Activated effector memory CD4-positive, alpha-beta T cell treated with Interleukin-2 at 50 U/mL for 16 hours (primary cell): Measurements from ENCODE around the gene MYBPC3.

Experiments
- DNase-seq: peaks from one replicate; pipeline ENCODE4 v3.0.0-alpha.2; 2020

MYBPC3 gene

GRCh38 chr11:47383071-47383470 lies 30.6 kb upstream of the MYBPC3 start:
- DNase-seq: no peak

GRCh38 chr11:47380078-47380477 lies 27.6 kb upstream of the MYBPC3 start:
- no peak for DNase-seq

- DNase-seq: no peak
These were observed 26.8 kb upstream of the MYBPC3 start for GRCh38 chr11:47379317-47379716.

- no peak for DNase-seq
These were observed 26.3 kb upstream of the MYBPC3 start for GRCh38 chr11:47378836-47379170.

- no peak for DNase-seq
These were observed 25.7 kb upstream of the MYBPC3 start, which contains the start of gene SPI1 for GRCh38 chr11:47378010-47378835. Gene SPI1 (minus strand): TSS chr11:47378547. CDS start chr11:47378353, 194 bp downstream.

GRCh38 chr11:47377571-47378009 lies 25.1 kb upstream of the MYBPC3 start:
- no peak for DNase-seq

- no peak for DNase-seq
These were observed 24.2 kb upstream of the MYBPC3 start for GRCh38 chr11:47376525-47377371.

- no peak for DNase-seq
These were observed 23.6 kb upstream of the MYBPC3 start for GRCh38 chr11:47376107-47376524.

- no peak for DNase-seq
These were observed 23.1 kb upstream of the MYBPC3 start for GRCh38 chr11:47375546-47376085.

GRCh38 chr11:47375020-47375419 lies 22.5 kb upstream of the MYBPC3 start:
- no peak for DNase-seq

GRCh38 chr11:47374720-47375019 lies 22.2 kb upstream of the MYBPC3 start:
- no peak for DNase-seq

GRCh38 chr11:47373876-47374719 lies 21.6 kb upstream of the MYBPC3 start:
- DNase-seq: peak; percentile 74

- no peak for DNase-seq
These were observed 19.9 kb upstream of the MYBPC3 start for GRCh38 chr11:47372422-47372821.

GRCh38 chr11:47369676-47370075 lies 17.2 kb upstream of the MYBPC3 start:
- no peak for DNase-seq

- DNase-seq: no peak
These were observed 13.6 kb upstream of the MYBPC3 start for GRCh38 chr11:47366020-47366490.

GRCh38 chr11:47361419-47361818 lies 8.9 kb upstream of the MYBPC3 start:
- no peak for DNase-seq

GRCh38 chr11:47360341-47360740 lies 7.8 kb upstream of the MYBPC3 start:
- DNase-seq: no peak

GRCh38 chr11:47359586-47359985 lies 7.1 kb upstream of the MYBPC3 start:
- no peak for DNase-seq

- DNase-seq: no peak
These were observed 6.7 kb upstream of the MYBPC3 start for GRCh38 chr11:47359162-47359561.

GRCh38 chr11:47358731-47359051 lies 6.2 kb upstream of the MYBPC3 start:
- no peak for DNase-seq

- no peak for DNase-seq
These were observed 5.7 kb upstream of the MYBPC3 start for GRCh38 chr11:47357985-47358730.

GRCh38 chr11:47356998-47357329 lies 4.5 kb upstream of the MYBPC3 start:
- DNase-seq: no peak
